Measurements from ENCODE around the gene KCNG2.

DNA sequence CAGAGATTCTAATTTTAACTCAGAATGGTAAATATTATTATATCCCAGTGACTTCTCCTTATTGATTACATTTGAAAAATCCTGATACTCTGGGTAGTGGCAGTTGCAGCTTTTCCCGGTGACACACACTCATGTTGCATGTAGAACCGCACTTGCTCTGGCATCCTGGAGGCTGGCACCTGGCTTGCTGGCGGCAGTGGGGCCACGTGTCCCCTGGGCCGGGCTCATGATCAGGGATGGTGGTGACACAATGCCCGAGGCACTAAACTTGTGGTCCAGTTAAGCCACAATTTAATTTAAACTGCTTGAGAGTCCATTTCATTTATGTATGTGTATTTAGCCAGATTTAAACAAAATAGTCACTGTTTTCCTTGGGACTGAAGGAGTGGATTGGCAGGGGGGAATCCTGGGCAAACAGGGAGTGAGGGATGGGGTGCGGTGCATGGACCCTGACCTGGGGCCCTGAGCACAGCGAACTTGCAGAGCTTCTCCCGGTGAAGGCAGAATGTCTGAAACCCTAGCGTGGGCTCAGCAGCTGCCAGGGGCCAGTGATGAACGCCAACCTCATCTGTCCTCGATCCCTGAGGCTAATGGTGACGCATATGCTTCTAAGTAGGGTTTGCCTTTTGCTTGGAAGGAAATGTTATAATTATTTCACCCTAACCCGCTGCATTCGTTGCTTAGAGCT, 50.0 kb downstream of the KCNG2 start:
- TF ChIP-seq, protein P1, sequence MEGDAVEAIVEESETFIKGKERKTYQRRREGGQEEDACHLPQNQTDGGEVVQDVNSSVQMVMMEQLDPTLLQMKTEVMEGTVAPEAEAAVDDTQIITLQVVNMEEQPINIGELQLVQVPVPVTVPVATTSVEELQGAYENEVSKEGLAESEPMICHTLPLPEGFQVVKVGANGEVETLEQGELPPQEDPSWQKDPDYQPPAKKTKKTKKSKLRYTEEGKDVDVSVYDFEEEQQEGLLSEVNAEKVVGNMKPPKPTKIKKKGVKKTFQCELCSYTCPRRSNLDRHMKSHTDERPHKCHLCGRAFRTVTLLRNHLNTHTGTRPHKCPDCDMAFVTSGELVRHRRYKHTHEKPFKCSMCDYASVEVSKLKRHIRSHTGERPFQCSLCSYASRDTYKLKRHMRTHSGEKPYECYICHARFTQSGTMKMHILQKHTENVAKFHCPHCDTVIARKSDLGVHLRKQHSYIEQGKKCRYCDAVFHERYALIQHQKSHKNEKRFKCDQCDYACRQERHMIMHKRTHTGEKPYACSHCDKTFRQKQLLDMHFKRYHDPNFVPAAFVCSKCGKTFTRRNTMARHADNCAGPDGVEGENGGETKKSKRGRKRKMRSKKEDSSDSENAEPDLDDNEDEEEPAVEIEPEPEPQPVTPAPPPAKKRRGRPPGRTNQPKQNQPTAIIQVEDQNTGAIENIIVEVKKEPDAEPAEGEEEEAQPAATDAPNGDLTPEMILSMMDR (IDR thresholded peaks at IDR 0.05; ENCODE audit: low read length) = no peak
- no peak for TF ChIP-seq EZH2 (IDR thresholded peaks at IDR 0.05; ENCODE audit: borderline replicate concordance, low read length)
